ENCODE measurements around the gene PLEKHS1. TPM values are rescaled to one million over a fixed set of nuclear protein-coding genes. Genes with fewer than 3 reads are reported as not detected.

The PLEKHS1 gene
- total RNA-seq, 4 donors from 2014 or later = 0.14 TPM; not detected in 3

DNA sequence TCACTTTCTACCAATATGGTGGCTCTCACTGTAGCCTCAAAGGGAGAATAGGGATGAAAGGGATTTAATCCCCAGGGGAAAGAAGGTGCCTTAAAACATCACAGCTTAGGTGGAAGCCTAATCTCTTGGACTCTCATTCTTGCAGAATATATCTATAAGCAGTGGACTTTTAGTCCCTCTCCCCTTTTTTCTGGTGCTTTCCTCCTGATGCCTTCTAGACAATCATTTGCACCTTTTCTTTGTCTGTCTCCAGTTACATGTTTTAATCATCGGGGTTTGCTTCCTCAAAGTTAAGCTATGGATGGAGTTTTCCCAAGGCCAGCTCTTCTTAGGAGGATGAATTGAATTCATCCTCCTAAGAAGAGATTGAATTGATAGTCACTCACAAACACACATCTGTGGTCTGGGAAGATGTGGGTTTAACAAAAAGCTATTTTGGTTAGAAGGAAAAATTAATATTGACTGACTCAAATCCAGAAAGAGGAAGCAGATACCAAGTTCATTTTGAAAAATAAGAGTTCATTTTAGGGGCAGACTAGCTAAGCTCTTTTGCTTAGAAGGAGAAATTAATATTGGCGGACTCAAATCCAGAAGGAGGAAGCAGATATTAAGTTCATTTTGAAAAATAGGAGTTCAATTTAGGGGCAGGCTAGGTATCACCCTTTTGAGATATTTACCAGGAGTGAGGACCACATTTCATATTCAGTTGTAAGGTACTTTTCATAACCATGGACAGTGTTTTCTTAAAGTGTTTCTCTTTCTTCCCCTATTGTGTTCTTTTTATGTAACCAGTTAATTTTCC, 35.2 kb upstream of the PLEKHS1 start:
- Histone ChIP-seq H3K27me3 (no peaks in the 10 kb centered on the region), H3K4me1 (no peaks in the 10 kb centered on the region), H3K9me3 (no peaks in the 10 kb centered on the region), H3K4me3 (no peak overlapping the region), H3K27ac (no peak overlapping the region), H3K36me3 (no peaks in the 10 kb centered on the region)
- intact Hi-C loops (cut with DNase I; ENCODE audit: low total_unique reads) = no loop called here
- DNase-seq = no peak
- TF ChIP-seq POLR2A (IDR thresholded peaks at IDR 0.05) = no peak
- no peak for TF ChIP-seq CTCF (IDR thresholded peaks at IDR 0.05)

GRCh38 chr10:113718969-113719822, 32.3 kb upstream of the PLEKHS1 start:
- DNase-seq = no peak
- intact Hi-C loops (cut with DNase I; ENCODE audit: low total_unique reads) = no loop called here
- Histone ChIP-seq H3K27me3 (no peaks in the 10 kb centered on the region), H3K4me1 (no peaks in the 10 kb centered on the region), H3K27ac (no peak overlapping the region), H3K4me3 (no peak overlapping the region), H3K9me3 (no peaks in the 10 kb centered on the region), H3K36me3 (no peaks in the 10 kb centered on the region)
- TF ChIP-seq CTCF (IDR thresholded peaks at IDR 0.05) (no peak), POLR2A (IDR thresholded peaks at IDR 0.05) (no peak)

GRCh38 chr10:113720386-113720785, 31.1 kb upstream of the PLEKHS1 start:
- no peak overlapping the region for H3K27ac ChIP-seq
- no peaks in the 10 kb centered on the region for H3K9me3 ChIP-seq
- intact Hi-C loops (cut with DNase I; ENCODE audit: low total_unique reads) = no loop called here
- H3K36me3 ChIP-seq = no peaks in the 10 kb centered on the region
- no peaks in the 10 kb centered on the region for H3K27me3 ChIP-seq
- no peak for TF ChIP-seq CTCF (IDR thresholded peaks at IDR 0.05)
- TF ChIP-seq POLR2A (IDR thresholded peaks at IDR 0.05) = no peak
- H3K4me1 ChIP-seq = no peaks in the 10 kb centered on the region
- no peak overlapping the region for H3K4me3 ChIP-seq
- no peak for DNase-seq

- intact Hi-C loops (cut with DNase I; ENCODE audit: low total_unique reads) = no loop called here
- no peak overlapping the region for H3K27ac ChIP-seq
Measured at GRCh38 chr10:113732160-113732881, 19.2 kb upstream of the PLEKHS1 start.

More at GRCh38 chr10:113732160-113732881, 19.2 kb upstream of the PLEKHS1 start:
- Histone ChIP-seq H3K27me3 (no peaks in the 10 kb centered on the region), H3K4me1 (no peaks in the 10 kb centered on the region), H3K4me3 (no peak overlapping the region), H3K36me3 (no peaks in the 10 kb centered on the region), H3K9me3 (no peaks in the 10 kb centered on the region)
- no peak for DNase-seq
- TF ChIP-seq POLR2A (IDR thresholded peaks at IDR 0.05) (no peak), CTCF (IDR thresholded peaks at IDR 0.05) (no peak)

Measured in uterus (tissue), 4 donors.